GM21576 (cell line): ENCODE measurements around the gene ZNF70.

Source experiments
- ATAC-seq: cut with Tn5 transposase; IDR thresholded peaks from one replicate; pipeline ENCODE4 v1.9.1; 2021; ENCODE audit warnings: mild to moderate bottlenecking, moderate library complexity; ENCODE audit not compliant: unreplicated experiment

ZNF70 gene

DNA sequence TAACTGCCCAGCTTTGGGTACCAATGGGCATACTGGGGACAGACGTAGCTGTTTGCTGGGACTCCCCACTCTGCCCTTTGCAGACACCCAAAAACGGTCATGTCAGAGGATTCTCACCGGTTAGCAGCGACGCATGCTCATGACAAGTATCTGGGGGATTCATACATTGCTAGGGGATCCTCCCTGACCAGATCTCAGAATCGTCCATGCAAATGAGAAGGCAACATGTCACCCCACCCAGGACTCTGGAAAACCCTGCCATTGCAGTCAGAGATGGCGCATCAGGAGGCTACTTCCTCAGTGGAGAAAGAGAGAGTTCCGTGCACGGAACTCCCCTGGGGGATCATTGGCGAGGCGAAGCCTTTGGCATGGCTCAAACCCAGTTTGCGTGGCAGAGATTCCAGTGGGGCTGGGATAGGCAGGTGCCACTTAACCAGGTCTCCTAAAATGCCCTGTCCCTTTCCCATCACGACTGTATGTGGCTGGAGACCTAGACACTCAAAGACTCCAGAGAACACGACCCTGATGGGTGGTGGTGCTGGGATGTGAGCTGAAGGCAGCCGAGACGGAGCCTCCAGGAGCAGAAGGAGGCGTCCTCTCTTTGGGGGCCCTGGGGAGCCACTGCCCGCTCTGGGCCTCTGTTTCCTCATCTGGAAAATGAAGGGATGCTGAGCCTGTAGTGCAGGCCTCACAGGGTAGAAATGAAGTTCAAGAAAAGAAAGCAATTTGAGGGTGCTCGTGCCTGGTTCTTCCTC, 55.2 kb downstream of the ZNF70 start:
- no peak for ATAC-seq

DNA sequence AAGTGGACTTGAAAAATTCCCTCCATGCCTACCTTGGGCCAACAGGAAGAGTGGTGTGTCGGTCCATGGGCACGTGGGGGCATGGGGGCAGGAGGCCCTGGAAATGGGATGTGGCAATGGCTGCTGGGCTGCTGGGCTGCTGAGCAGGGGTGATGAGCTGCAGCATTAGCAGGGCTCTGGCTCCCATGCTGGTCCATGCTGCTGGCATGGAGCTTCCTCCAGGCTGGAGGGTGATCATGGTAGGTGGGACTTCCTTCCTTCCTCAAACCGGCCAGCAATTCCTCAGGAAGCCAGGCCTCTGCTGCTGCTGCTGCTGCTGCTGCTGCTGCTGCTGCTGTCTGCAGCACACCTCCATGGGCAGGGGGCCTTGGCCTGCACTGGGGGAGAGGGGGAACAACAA, 55.8 kb downstream of the ZNF70 start:
- ATAC-seq = no peak

DNA sequence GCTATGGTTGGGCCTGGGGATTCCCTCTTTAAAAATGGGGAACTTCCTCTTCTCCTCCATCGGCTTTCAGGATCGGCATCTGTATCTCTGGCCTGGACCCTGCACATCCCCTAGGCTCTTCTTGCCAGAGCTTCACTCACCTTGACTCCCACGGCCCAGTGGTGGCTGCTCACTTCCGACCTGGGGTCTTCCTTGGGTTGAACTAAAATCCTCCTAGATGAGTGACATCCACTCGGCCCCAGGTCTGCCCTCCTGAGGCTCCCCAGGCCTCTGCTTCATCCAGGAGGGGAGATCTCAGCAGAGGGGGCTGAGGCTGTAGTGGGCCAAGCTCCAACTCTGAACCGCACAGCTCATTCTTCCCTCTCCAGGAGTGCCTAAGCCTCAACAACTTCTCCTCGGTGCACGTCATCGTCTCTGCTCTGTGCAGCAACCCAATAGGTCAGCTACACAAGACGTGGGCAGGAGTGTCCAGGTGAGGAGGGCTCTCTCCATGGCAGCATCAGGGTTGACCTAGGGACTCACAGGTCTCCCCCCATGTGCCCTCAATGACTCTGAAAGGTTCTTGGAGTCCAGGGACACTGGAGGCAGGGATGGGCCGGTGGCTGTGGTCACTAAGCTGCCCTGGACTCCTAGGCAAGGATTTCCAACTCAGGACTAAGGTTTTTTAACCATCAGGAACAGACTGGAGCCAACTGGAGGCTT, 56.8 kb downstream of the ZNF70 start:
- no peak for ATAC-seq

DNA sequence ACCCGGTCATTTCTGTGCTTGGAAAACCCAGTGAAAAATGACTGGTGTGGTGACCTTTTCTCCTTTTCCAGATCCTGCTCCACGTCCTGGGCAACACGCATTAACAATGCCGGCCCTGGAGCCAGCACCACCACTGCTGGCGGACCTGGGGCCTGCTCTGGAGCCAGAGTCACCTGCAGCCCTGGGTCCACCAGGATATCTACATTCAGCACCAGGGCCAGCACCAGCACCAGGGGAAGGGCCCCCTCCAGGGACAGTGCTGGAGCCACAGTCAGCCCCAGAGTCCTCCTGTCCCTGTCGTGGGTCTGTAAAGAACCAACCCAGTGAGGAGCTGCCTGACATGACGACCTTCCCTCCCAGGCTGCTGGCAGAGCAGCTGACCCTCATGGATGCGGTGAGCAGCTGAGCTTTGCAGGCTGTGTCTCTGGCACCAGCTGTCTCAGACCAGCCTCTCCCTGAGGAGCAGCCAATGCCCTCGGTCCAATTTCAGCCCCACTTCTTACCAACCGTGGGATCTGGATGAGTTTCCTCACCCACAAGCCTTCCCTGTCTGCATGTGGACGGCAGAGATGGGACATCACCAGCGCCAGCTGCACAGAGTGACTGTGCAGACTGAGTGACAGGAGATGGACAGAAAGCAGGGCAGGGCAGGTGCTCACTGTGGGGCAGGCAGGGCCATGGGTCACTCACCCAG, 58.2 kb downstream of the ZNF70 start:
- no peak for ATAC-seq

DNA sequence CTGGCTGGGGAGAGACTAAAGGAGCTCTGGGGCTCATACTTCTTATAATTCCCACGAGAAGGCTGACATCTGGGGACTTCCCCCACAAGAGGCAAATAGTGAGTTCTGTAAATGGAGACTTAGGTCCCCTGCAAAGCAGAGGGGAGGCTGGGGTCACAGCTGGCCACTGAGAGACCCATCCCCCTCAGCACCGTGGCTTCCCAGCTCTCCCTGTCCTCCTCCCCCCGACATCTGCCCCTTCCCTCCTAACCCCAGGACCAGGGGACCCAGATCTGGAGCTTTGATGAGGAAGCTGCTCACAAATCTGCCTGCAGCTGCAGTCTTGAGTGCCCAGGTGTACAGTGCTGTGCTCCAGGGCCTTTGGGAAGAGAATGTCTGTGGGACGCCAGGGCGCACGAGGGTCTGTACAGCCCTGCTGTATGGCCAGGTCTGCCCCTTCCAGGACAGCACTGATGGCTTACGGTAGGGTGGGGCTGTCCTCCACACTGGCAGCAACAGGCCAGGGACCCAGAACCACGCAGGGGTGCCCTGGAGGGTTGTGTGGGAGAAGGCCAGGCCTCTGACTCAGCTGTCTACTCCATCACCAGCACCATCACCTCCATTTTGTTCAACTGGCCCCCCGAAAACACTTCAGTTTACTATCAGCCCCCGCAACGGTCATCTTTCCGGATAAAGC, 59.0 kb downstream of the ZNF70 start:
- no peak for ATAC-seq

DNA sequence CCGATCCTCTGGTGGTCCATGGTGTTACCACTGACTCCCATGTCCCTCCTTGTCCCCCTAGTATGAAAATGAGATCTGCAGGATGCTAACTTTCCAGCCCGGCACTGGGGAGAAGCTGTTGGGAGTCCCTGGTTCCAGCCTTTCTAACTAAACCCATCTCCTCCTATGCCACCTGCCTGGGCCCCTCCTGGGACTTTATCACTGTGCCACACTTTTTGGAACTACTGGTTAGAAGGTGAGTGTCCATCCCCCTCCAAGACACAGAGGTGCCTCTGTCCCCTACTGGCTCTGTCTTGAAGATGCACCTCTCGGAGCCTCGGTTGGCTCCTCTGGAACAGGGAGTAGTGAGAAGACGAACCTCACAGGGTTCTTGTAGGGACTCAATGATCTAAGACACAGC, 60.2 kb downstream of the ZNF70 start, which contains the start of gene RGL4:
Gene RGL4, plus strand, starts transcription at position 301 of the 400 bp plus-strand sequence. CDS start 1,018 bp downstream, outside the sequence.
- ATAC-seq = no peak

DNA sequence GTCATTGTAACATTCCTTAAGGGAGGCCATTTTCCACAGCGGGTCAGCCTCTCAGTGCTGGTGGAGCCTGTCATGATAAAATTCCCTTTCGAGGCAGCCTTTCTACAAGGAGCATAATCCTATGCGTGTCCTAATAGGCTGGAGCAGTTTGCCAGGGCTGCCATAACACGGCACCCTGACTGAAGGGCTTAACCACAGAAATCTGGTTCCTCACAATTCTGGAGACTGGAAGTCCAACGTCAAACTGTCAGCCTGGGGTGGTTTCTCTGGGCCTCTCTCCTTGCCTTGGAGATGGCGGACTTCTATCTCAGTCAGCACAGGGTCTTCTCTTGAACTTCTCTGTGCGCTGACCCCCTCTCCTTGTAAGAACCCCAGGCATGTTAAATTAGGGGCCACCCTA, 61.5 kb downstream of the ZNF70 start:
- no peak for ATAC-seq
